Large intestine (tissue), 3 donors: Measurements from ENCODE around the gene ST3GAL2. TPM values are rescaled to one million over a fixed set of nuclear protein-coding genes. Genes with fewer than 3 reads are reported as not detected.

Experiments
- DNase-seq, 2 donors: peaks; one replicate each; pipeline versions ENCODE4 v3.0.0 to v3.0.0-alpha.2; 2013
- H3K27ac ChIP-seq: one replicate; pipeline ENCODE4 v1.5.1; 2013; ENCODE audit warnings: low read length
- H3K27me3 ChIP-seq: 2 replicates; pipeline ENCODE4 v1.6.1; 2013; ENCODE audit warnings: low read length; ENCODE audit not compliant: control insufficient read depth, insufficient read depth
- H3K36me3 ChIP-seq: 2 replicates; pipeline ENCODE4 v1.6.1; 2013; ENCODE audit warnings: low read length; ENCODE audit not compliant: control insufficient read depth, insufficient read depth
- H3K4me1 ChIP-seq: one replicate; pipeline ENCODE4 v1.6.1; 2013; ENCODE audit warnings: low read length; ENCODE audit not compliant: control insufficient read depth, insufficient read depth
- H3K4me3 ChIP-seq: one replicate; pipeline ENCODE4 v1.5.1; 2013; ENCODE audit warnings: low read length
- H3K9me3 ChIP-seq: one replicate; pipeline ENCODE4 v1.6.1; 2013; ENCODE audit warnings: mild to moderate bottlenecking, low read depth, low read length, moderate library complexity; ENCODE audit not compliant: control insufficient read depth
- WGBS: methylation state at CpG from one replicate; pipeline ENCODE4 v1.1.5; 2013; ENCODE audit warnings: low lambda C conversion rate; ENCODE audit not compliant: insufficient coverage; 5-methylcytosine and 5-hydroxymethylcytosine counted together
- polyA plus RNA-seq: library from polyadenylated mRNA; unstranded; fragments of 120-200 nt; gene quantifications from one replicate; pipeline ENCODE4 v1.2.1, GENCODE V29; 2013

The ST3GAL2 gene
- polyA plus RNA-seq, 1 donor: 19.7 TPM

DNA sequence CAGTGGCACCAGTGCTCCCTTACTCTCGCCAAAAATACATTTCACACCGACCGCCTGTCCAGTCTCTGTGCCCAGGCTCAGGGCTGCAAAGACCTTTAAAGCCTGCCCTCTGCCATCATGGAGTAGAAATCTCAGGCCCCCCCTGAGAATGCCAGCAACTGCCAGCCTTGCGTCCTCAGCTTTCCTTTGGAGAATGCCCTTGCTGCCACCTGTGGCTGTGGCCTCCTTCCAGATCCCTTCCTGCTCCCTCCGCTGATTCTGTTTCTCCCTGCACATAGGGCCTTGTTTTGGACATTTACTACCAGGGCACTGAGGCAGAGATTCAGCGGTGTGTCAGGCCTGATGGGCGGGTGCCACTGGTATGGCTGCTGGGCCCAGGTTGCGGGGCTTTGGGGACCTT is 28.7 kb upstream of the ST3GAL2 start:
- H3K36me3 ChIP-seq: peaks cover 71% of the 10 kb centered on the region
- no CpG with 5 or more reads among the region's 8 CpGs for WGBS

GRCh38 chr16:70467113-70467512 is 28.2 kb upstream of the ST3GAL2 start:
- no peaks in the 10 kb centered on the region for H3K27me3 ChIP-seq
- H3K4me3 ChIP-seq: no peak overlapping the region
- no CpG with 5 or more reads among the region's 11 CpGs for WGBS
- H3K27ac ChIP-seq: peak overlapping the region; percentile 23
- H3K4me1 ChIP-seq: peaks cover 15% of the 10 kb centered on the region
- DNase-seq: no peak
- H3K9me3 ChIP-seq: no peaks in the 10 kb centered on the region
- peaks cover 66% of the 10 kb centered on the region for H3K36me3 ChIP-seq

More for the DNA sequence above, 28.7 kb upstream of the ST3GAL2 start:
- Histone ChIP-seq H3K9me3 (no peaks in the 10 kb centered on the region), H3K4me1 (peaks cover 15% of the 10 kb centered on the region), H3K4me3 (no peak overlapping the region), H3K27ac (no peak overlapping the region), H3K27me3 (no peaks in the 10 kb centered on the region)
- no peak for DNase-seq

DNA sequence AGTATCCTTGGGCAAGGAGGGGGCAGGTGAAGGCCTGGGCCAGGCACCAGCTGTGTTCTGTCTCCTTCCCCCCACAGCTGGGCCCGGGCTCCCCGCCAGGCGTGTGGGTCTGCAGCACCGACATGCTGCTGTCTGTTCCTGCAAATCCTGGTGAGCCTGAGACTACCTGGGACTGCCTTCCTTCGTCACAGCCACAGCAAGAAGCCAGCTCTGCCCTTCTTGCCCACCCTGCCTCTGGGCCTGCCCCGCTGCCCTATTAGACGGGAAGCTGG is 27.8 kb upstream of the ST3GAL2 start:
- peaks cover 15% of the 10 kb centered on the region for H3K4me1 ChIP-seq
- WGBS: no CpG with 5 or more reads among the region's 7 CpGs
- H3K36me3 ChIP-seq: peaks cover 64% of the 10 kb centered on the region
- no peak for DNase-seq
- H3K27ac ChIP-seq: peak overlapping the region; percentile 23
- no peak overlapping the region for H3K4me3 ChIP-seq
- H3K27me3 ChIP-seq: no peaks in the 10 kb centered on the region
- H3K9me3 ChIP-seq: no peaks in the 10 kb centered on the region

- H3K4me1 ChIP-seq: peaks cover 15% of the 10 kb centered on the region
- peak in 1 of 2 donors; percentile 51 for DNase-seq
- peaks cover 60% of the 10 kb centered on the region for H3K36me3 ChIP-seq
Observed at GRCh38 chr16:70465999-70466804, 27.3 kb upstream of the ST3GAL2 start.

DNA sequence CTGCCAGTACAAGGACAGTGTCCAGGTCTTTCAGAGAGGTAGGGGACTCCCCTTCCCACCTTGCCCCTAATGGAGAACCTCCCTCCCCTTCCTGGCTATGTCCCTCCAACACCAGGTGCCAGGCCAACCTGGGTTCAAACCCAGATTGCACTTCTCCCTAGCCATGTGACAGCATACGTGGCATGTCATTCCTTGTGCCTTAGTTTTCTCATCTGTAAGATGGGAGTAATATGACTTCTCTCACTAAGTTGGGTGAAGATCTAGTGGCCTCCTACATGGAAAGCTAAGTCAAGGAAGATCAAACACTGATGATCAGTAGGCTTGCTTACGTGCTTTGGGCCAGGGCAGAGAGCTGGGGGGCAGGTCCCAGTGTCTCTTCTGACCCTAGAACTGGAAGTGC is 24.3 kb upstream of the ST3GAL2 start:
- H3K36me3 ChIP-seq: peaks cover 42% of the 10 kb centered on the region
- H3K4me3 ChIP-seq: no peak overlapping the region
- no peak for DNase-seq
- no peak overlapping the region for H3K27ac ChIP-seq
- no peaks in the 10 kb centered on the region for H3K27me3 ChIP-seq
- WGBS: no CpG with 5 or more reads among the region's 2 CpGs
- peaks cover 17% of the 10 kb centered on the region for H3K4me1 ChIP-seq
- no peaks in the 10 kb centered on the region for H3K9me3 ChIP-seq

More at GRCh38 chr16:70465999-70466804, 27.3 kb upstream of the ST3GAL2 start:
- no peak overlapping the region for H3K27ac ChIP-seq
- no peaks in the 10 kb centered on the region for H3K9me3 ChIP-seq
- WGBS: no CpG with 5 or more reads among the region's 13 CpGs
- no peak overlapping the region for H3K4me3 ChIP-seq
- no peaks in the 10 kb centered on the region for H3K27me3 ChIP-seq

DNA sequence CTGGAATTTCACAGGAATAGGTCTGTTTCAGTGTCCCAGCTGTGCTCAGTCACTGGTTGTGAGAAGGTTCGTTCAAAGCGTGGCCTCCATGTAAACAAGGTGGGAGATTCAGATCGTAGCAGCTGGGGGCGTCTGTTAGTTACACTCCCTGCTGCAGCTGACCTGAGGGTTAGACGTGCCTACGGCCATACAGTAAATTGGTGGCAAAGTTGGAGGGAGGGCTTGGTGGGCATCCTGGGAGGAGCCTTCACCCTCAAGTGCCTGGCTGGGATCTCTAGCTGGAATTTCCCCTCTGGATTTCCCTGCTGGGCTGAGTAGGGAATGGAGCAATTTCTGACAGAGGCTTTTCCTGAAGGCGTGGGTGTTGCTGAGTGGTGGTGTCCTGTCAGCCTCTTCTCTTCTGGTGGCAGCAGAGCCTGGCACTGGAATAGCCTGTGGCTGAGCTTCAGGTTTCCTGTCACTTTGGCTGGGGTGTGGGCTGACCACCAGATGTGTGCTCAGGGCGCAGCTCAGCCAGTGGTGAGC is 21.9 kb upstream of the ST3GAL2 start:
- no peak overlapping the region for H3K4me3 ChIP-seq
- H3K9me3 ChIP-seq: no peaks in the 10 kb centered on the region
- peaks cover 23% of the 10 kb centered on the region for H3K36me3 ChIP-seq
- no peak for DNase-seq
- H3K4me1 ChIP-seq: peaks cover 20% of the 10 kb centered on the region
- H3K27ac ChIP-seq: peak overlapping the region; percentile 16
- no CpG with 5 or more reads among the region's 8 CpGs for WGBS
- H3K27me3 ChIP-seq: no peaks in the 10 kb centered on the region

- no peaks in the 10 kb centered on the region for H3K27me3 ChIP-seq
Observed at GRCh38 chr16:70457446-70458166, 18.7 kb upstream of the ST3GAL2 start.

DNA sequence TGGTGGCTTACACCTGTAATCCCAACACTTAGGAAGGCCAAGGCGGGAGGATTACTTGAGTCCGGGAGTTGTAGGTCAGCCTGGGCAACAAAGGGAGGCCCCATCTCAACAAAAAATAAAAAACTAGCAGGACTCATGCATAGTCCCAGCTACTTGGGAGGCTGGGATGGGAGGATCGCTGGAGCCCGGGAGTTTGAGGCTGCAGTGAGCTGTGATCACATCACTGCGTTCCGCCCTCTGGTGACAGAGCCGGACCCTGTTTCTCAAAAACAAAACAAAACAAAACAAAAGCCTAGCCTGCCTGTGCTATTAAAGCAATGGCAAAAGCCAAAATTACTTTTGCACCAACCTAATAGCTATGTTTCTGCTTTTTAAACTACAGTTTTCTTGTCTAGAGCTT is 17.0 kb upstream of the ST3GAL2 start:
- WGBS: no CpG with 5 or more reads among the region's 7 CpGs
- H3K27me3 ChIP-seq: no peaks in the 10 kb centered on the region
- H3K27ac ChIP-seq: peak overlapping the region; percentile 23
- H3K9me3 ChIP-seq: peaks cover 3% of the 10 kb centered on the region
- no peaks in the 10 kb centered on the region for H3K36me3 ChIP-seq
- H3K4me3 ChIP-seq: no peak overlapping the region
- H3K4me1 ChIP-seq: peaks cover 24% of the 10 kb centered on the region
- no peak for DNase-seq

More at GRCh38 chr16:70457446-70458166, 18.7 kb upstream of the ST3GAL2 start:
- H3K4me1 ChIP-seq: peaks cover 24% of the 10 kb centered on the region
- WGBS: no CpG with 5 or more reads among the region's 5 CpGs
- no peaks in the 10 kb centered on the region for H3K9me3 ChIP-seq
- no peak overlapping the region for H3K4me3 ChIP-seq
- H3K27ac ChIP-seq: peak overlapping the region; percentile 73
- peak in 1 of 2 donors; percentile 72 for DNase-seq
- H3K36me3 ChIP-seq: no peaks in the 10 kb centered on the region

GRCh38 chr16:70454222-70455034 is 15.5 kb upstream of the ST3GAL2 start, which contains the start of gene FCSK:
Gene FCSK, plus strand, starts transcription at chr16:70454595. Its CDS starts 8,596 bp downstream, at chr16:70463191.
- Histone ChIP-seq H3K36me3 (no peaks in the 10 kb centered on the region), H3K27ac (peak within 1 kb of the TSS; percentile 91), H3K4me1 (peaks cover 24% of the 10 kb centered on the region), H3K4me3 (peak within 1 kb of the TSS; percentile 80), H3K9me3 (peaks cover 7% of the 10 kb centered on the region), H3K27me3 (no peaks in the 10 kb centered on the region)
- 0% methylated on average over 3 of the region's 67 CpGs for WGBS
- peak in 1 of 2 donors; percentile 87 for DNase-seq

DNA sequence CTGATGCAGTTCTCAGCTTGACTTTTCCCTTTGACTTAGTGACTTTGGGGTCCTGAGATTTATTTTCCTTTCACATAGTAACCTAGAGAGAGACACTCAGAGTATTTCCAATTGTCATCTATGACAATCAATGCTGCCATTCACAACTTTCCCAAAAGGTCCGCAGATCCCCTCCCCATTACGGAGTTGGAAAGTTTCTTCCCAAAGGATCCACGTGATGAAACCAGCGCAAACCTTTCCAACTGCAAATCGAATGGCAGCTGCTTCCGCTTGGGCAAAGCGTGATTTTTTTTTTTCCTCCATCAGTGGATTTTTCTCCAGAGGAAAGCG is 15.0 kb upstream of the ST3GAL2 start:
- DNase-seq: no peak
- Histone ChIP-seq H3K4me1 (peaks cover 22% of the 10 kb centered on the region), H3K36me3 (no peaks in the 10 kb centered on the region), H3K9me3 (peaks cover 7% of the 10 kb centered on the region), H3K27me3 (no peaks in the 10 kb centered on the region), H3K27ac (peak overlapping the region; percentile 91), H3K4me3 (peak overlapping the region; percentile 80)
- WGBS: no CpG with 5 or more reads among the region's 8 CpGs
